ENCODE data around the gene IFNA8.
"Not testable (repeated sequence)": the region's sequence is repeated elsewhere in the genome, so short reads cannot be mapped to it uniquely, and the experiment has no call there.

The IFNA8 gene

GRCh38 chr9:21432672-21433425 is 23.9 kb downstream of the IFNA8 start:
- Histone ChIP-seq H3K27me3 (ENCODE audit: low read depth, low read length) (peaks cover 82% of the 10 kb centered on the region), H3K79me2 (ENCODE audit: low read length) (no peaks in the 10 kb centered on the region), H3K9me3 (ENCODE audit: insufficient read depth, low read length) (no peaks in the 10 kb centered on the region), H3K27ac (ENCODE audit: low read length) (no peak overlapping the region), H3K9ac (ENCODE audit: low read length) (no peak overlapping the region), H2AFZ (ENCODE audit: low read depth, low read length) (no peak overlapping the region), H3K36me3 (replicated peaks; ENCODE audit: low read depth, low read length) (no peaks in the 10 kb centered on the region), H3K4me3 (ENCODE audit: low read length) (no peak overlapping the region), H4K20me1 (ENCODE audit: insufficient read depth, low read length) (peaks cover 19% of the 10 kb centered on the region), H3K4me2 (ENCODE audit: low read length) (peak overlapping the region; percentile 8; the same call in 1 of the 2 replicates), H3K4me1 (ENCODE audit: low read length) (peaks cover 6% of the 10 kb centered on the region)
- no peak for TF ChIP-seq CTCF (IDR thresholded peaks at IDR 0.05; ENCODE audit: low read depth, low read length)
- TF ChIP-seq EZH2phosphoT487 (IDR thresholded peaks at IDR 0.05; ENCODE audit: low read depth), result no peak

GRCh38 chr9:21434202-21435014 is 25.5 kb downstream of the IFNA8 start:
- TF ChIP-seq CTCF (IDR thresholded peaks at IDR 0.05; ENCODE audit: low read depth, low read length) (peak; percentile 74), EZH2phosphoT487 (IDR thresholded peaks at IDR 0.05; ENCODE audit: low read depth) (no peak)
- H3K4me3 ChIP-seq (ENCODE audit: low read length), result no peak overlapping the region
- H3K4me2 ChIP-seq (ENCODE audit: low read length), result no peak overlapping the region
- H3K27ac ChIP-seq (ENCODE audit: low read length), result no peak overlapping the region
- no peaks in the 10 kb centered on the region for H3K79me2 ChIP-seq (ENCODE audit: low read length)
- H3K27me3 ChIP-seq (ENCODE audit: low read depth, low read length), result peaks cover 80% of the 10 kb centered on the region
- no peak overlapping the region for H2AFZ ChIP-seq (ENCODE audit: low read depth, low read length)
- H3K9ac ChIP-seq (ENCODE audit: low read length), result no peak overlapping the region
- H3K9me3 ChIP-seq (ENCODE audit: insufficient read depth, low read length), result no peaks in the 10 kb centered on the region
- H3K36me3 ChIP-seq (replicated peaks; ENCODE audit: low read depth, low read length), result no peaks in the 10 kb centered on the region
- H4K20me1 ChIP-seq (ENCODE audit: insufficient read depth, low read length), result peaks cover 19% of the 10 kb centered on the region
- peaks cover 6% of the 10 kb centered on the region for H3K4me1 ChIP-seq (ENCODE audit: low read length)

- H3K79me2 ChIP-seq (ENCODE audit: low read length); H2AFZ ChIP-seq (ENCODE audit: low read depth, low read length); H3K27ac ChIP-seq (ENCODE audit: low read length); H3K4me3 ChIP-seq (ENCODE audit: low read length); H3K4me1 ChIP-seq (ENCODE audit: low read length); H3K9ac ChIP-seq (ENCODE audit: low read length); H3K36me3 ChIP-seq (replicated peaks; ENCODE audit: low read depth, low read length); H3K9me3 ChIP-seq (ENCODE audit: insufficient read depth, low read length); H3K4me2 ChIP-seq (ENCODE audit: low read length): not testable (repeated sequence)
- Histone ChIP-seq H4K20me1 (ENCODE audit: insufficient read depth, low read length) (peaks cover 17% of the 10 kb centered on the region), H3K27me3 (ENCODE audit: low read depth, low read length) (peaks cover 74% of the 10 kb centered on the region)
Observed at GRCh38 chr9:21435015-21435383, 26.1 kb downstream of the IFNA8 start.

- Histone ChIP-seq H3K9me3 (ENCODE audit: insufficient read depth, low read length) (no peaks in the 10 kb centered on the region), H3K9ac (ENCODE audit: low read length) (no peak within 1 kb of the TSS), H3K27ac (ENCODE audit: low read length) (no peak within 1 kb of the TSS), H3K36me3 (replicated peaks; ENCODE audit: low read depth, low read length) (no peaks in the 10 kb centered on the region), H3K79me2 (ENCODE audit: low read length) (no peaks in the 10 kb centered on the region), H3K4me2 (ENCODE audit: low read length) (no peak within 1 kb of the TSS), H2AFZ (ENCODE audit: low read depth, low read length) (no peak within 1 kb of the TSS), H4K20me1 (ENCODE audit: insufficient read depth, low read length) (peaks cover 22% of the 10 kb centered on the region), H3K27me3 (ENCODE audit: low read depth, low read length) (peaks cover 60% of the 10 kb centered on the region), H3K4me3 (ENCODE audit: low read length) (no peak within 1 kb of the TSS), H3K4me1 (ENCODE audit: low read length) (peaks cover 12% of the 10 kb centered on the region)
- TF ChIP-seq CTCF (IDR thresholded peaks at IDR 0.05; ENCODE audit: low read depth, low read length), result no peak
- no peak for TF ChIP-seq EZH2phosphoT487 (IDR thresholded peaks at IDR 0.05; ENCODE audit: low read depth)
Observed at GRCh38 chr9:21440139-21440538, 31.2 kb downstream of the IFNA8 start, which contains the start of gene IFNA1. Gene IFNA1 (plus strand): TSS chr9:21440439. CDS start chr9:21440508, 69 bp downstream.

Data from OCI-LY3 (cell line).